ENCODE data around the gene RPS6KA2.

The RPS6KA2 gene

GRCh38 chr6:166411271-166411670 lies 215.8 kb downstream of the RPS6KA2 start:
- Histone ChIP-seq H3K4me3 (ENCODE audit: low read depth in 1 of 2, low read length in 2 of 2) (peak overlapping the region in 1 of 2 experiments; percentile 28; a peak in 2 of 4 replicates), H3K9ac (ENCODE audit: low read depth, low read length) (peak overlapping the region; percentile 19), H3K27me3 (ENCODE audit: insufficient read depth, low read length, poor library complexity) (no peaks in the 10 kb centered on the region), H3K36me3 (ENCODE audit: insufficient read depth, low read length) (no peaks in the 10 kb centered on the region), H3K4me1 (ENCODE audit: insufficient read depth, low read length) (peaks cover 41% of the 10 kb centered on the region), H3K79me2 (ENCODE audit: insufficient read depth, low read length) (no peaks in the 10 kb centered on the region), H3K4me2 (ENCODE audit: insufficient read depth, low read length) (peak overlapping the region; percentile 64), H4K20me1 (ENCODE audit: insufficient read depth, low read length) (no peaks in the 10 kb centered on the region), H3K9me3 (ENCODE audit: insufficient read depth, low read length, severe bottlenecking) (no peaks in the 10 kb centered on the region), H2AFZ (ENCODE audit: low read depth, low read length) (peak overlapping the region; percentile 32; the same call in 1 of the 2 replicates), H3K27ac (ENCODE audit: low read length) (peak overlapping the region; percentile 72)
- no peak for TF ChIP-seq EZH2 (IDR thresholded peaks at IDR 0.05; ENCODE audit: borderline replicate concordance, low read depth, low read length, severe bottlenecking)
- TF ChIP-seq CTCF (IDR thresholded peaks at IDR 0.05; ENCODE audit: borderline replicate concordance, extremely low read depth, low read length, poor library complexity, severe bottlenecking) = peak; percentile 22
- ATAC-seq (ENCODE audit: insufficient read depth, low read depth) = peak; percentile 32; the same call in 2 of the 3 replicates
- DNase-seq = no peak

GRCh38 chr6:166410426-166410935 lies 216.6 kb downstream of the RPS6KA2 start:
- Histone ChIP-seq H4K20me1 (ENCODE audit: insufficient read depth, low read length) (no peaks in the 10 kb centered on the region), H3K4me3 (ENCODE audit: low read depth in 1 of 2, low read length in 2 of 2) (no peak overlapping the region), H2AFZ (ENCODE audit: low read depth, low read length) (no peak overlapping the region), H3K79me2 (ENCODE audit: insufficient read depth, low read length) (no peaks in the 10 kb centered on the region), H3K4me1 (ENCODE audit: insufficient read depth, low read length) (peaks cover 33% of the 10 kb centered on the region), H3K27me3 (ENCODE audit: insufficient read depth, low read length, poor library complexity) (no peaks in the 10 kb centered on the region), H3K36me3 (ENCODE audit: insufficient read depth, low read length) (no peaks in the 10 kb centered on the region), H3K4me2 (ENCODE audit: insufficient read depth, low read length) (no peak overlapping the region), H3K27ac (ENCODE audit: low read length) (peak overlapping the region; percentile 10; the same call in 1 of the 2 replicates), H3K9me3 (ENCODE audit: insufficient read depth, low read length, severe bottlenecking) (no peaks in the 10 kb centered on the region), H3K9ac (ENCODE audit: low read depth, low read length) (no peak overlapping the region)
- DNase-seq (no peak), ATAC-seq (ENCODE audit: insufficient read depth, low read depth) (no peak)
- TF ChIP-seq CTCF (IDR thresholded peaks at IDR 0.05; ENCODE audit: borderline replicate concordance, extremely low read depth, low read length, poor library complexity, severe bottlenecking) (no peak), EZH2 (IDR thresholded peaks at IDR 0.05; ENCODE audit: borderline replicate concordance, low read depth, low read length, severe bottlenecking) (no peak)

GRCh38 chr6:166408936-166409755 lies 217.9 kb downstream of the RPS6KA2 start:
- no peak overlapping the region for H2AFZ ChIP-seq (ENCODE audit: low read depth, low read length)
- H3K9me3 ChIP-seq (ENCODE audit: insufficient read depth, low read length, severe bottlenecking) = no peaks in the 10 kb centered on the region
- DNase-seq = no peak
- H3K4me2 ChIP-seq (ENCODE audit: insufficient read depth, low read length) = no peak overlapping the region
- no peak overlapping the region for H3K9ac ChIP-seq (ENCODE audit: low read depth, low read length)
- no peaks in the 10 kb centered on the region for H4K20me1 ChIP-seq (ENCODE audit: insufficient read depth, low read length)
- peaks cover 26% of the 10 kb centered on the region for H3K4me1 ChIP-seq (ENCODE audit: insufficient read depth, low read length)
- H3K79me2 ChIP-seq (ENCODE audit: insufficient read depth, low read length) = no peaks in the 10 kb centered on the region
- no peaks in the 10 kb centered on the region for H3K27me3 ChIP-seq (ENCODE audit: insufficient read depth, low read length, poor library complexity)
- TF ChIP-seq EZH2 (IDR thresholded peaks at IDR 0.05; ENCODE audit: borderline replicate concordance, low read depth, low read length, severe bottlenecking) = no peak
- no peak for TF ChIP-seq CTCF (IDR thresholded peaks at IDR 0.05; ENCODE audit: borderline replicate concordance, extremely low read depth, low read length, poor library complexity, severe bottlenecking)
- H3K4me3 ChIP-seq (ENCODE audit: low read depth in 1 of 2, low read length in 2 of 2) = no peak overlapping the region
- ATAC-seq (ENCODE audit: insufficient read depth, low read depth) = no peak
- no peaks in the 10 kb centered on the region for H3K36me3 ChIP-seq (ENCODE audit: insufficient read depth, low read length)
- no peak overlapping the region for H3K27ac ChIP-seq (ENCODE audit: low read length)
